Epithelial cell of esophagus (primary cell): ENCODE measurements around the gene STARD9.

Experiments
- DNase-seq: peaks from one replicate; pipeline ENCODE4 v3.0.0; 2010; ENCODE audit warnings: low read depth
- H3K4me3 ChIP-seq: 2 replicates; pipeline ENCODE4 v1.5.1; 2011; ENCODE audit warnings: mild to moderate bottlenecking, low read length, control low read depth
- CTCF ChIP-seq: IDR thresholded peaks from 2 replicates; pipeline ENCODE4 v1.5.1; 2011; ENCODE audit warnings: low read depth, mild to moderate bottlenecking, low read length, control low read depth, inconsistent platforms; ENCODE audit not compliant: insufficient read depth; ENCODE audit errors: missing control alignments

STARD9 gene

GRCh38 chr15:42577514-42578031 is 2.2 kb downstream of the STARD9 start:
- DNase-seq: no peak
- H3K4me3 ChIP-seq: no peak overlapping the region
- no peak for TF ChIP-seq CTCF

GRCh38 chr15:42578984-42579537 is 3.7 kb downstream of the STARD9 start:
- H3K4me3 ChIP-seq: no peak overlapping the region
- no peak for TF ChIP-seq CTCF
- no peak for DNase-seq

GRCh38 chr15:42581272-42581730 is 5.9 kb downstream of the STARD9 start:
- H3K4me3 ChIP-seq: peak overlapping the region; percentile 41
- no peak for TF ChIP-seq CTCF
- DNase-seq: peak; percentile 75

- H3K4me3 ChIP-seq: no peak overlapping the region
- no peak for DNase-seq
- TF ChIP-seq CTCF: no peak
Measured at GRCh38 chr15:42582569-42583375, 7.4 kb downstream of the STARD9 start.

- DNase-seq: no peak
- TF ChIP-seq CTCF: no peak
Measured at GRCh38 chr15:42584031-42584765, 8.8 kb downstream of the STARD9 start.

GRCh38 chr15:42590619-42591237 is 15.3 kb downstream of the STARD9 start:
- no peak for DNase-seq
- TF ChIP-seq CTCF: no peak
- H3K4me3 ChIP-seq: no peak overlapping the region

More at GRCh38 chr15:42584031-42584765, 8.8 kb downstream of the STARD9 start:
- no peak overlapping the region for H3K4me3 ChIP-seq
